Caco-2 (cell line): ENCODE measurements around the gene IP6K1. TPM values are rescaled to one million over a fixed set of nuclear protein-coding genes. Genes with fewer than 3 reads are reported as not detected.

Experiments
- BruUV-seq: library from RNA; stranded (reverse); fragments of 400-500 nt; replicated peaks from 2 replicates; lab custom pipeline; 2021; lab: Mats Ljungman, UMichigan
- CTCF ChIA-PET: fragments of 300-600 bp; sonication (Branson Sonifier 250); formaldehyde crosslinking; loops from one replicate; lab custom pipeline; 2022; ENCODE audit warnings: antibody characterized with exemption; lab: Charles Lee
- POLR2A ChIA-PET: fragments of 300-600 bp; sonication (Branson Sonifier 250); formaldehyde crosslinking; loops from one replicate; lab custom pipeline; 2022; ENCODE audit warnings: antibody characterized with exemption; lab: Charles Lee
- DNase-seq, 2 experiments: peaks; one replicate each; pipeline versions ENCODE4 v3.0.0 to v3.0.0-alpha.2; 2020 to 2022
- H3K27me3 ChIP-seq: replicated peaks from 2 replicates; pipeline ENCODE4 v1.6.0; 2011; ENCODE audit warnings: low read length; ENCODE audit not compliant: control insufficient read depth, insufficient read depth
- H3K36me3 ChIP-seq: 2 replicates; pipeline ENCODE4 v1.5.1; 2011; ENCODE audit warnings: low read length; ENCODE audit not compliant: control insufficient read depth, insufficient read depth
- H3K4me1 ChIP-seq: fragments of 250-450 bp; sonication (Bioruptor Pico); 2 replicates; pipeline ENCODE4 v1.5.1; 2020; ENCODE audit warnings: mild to moderate bottlenecking
- H3K4me3 ChIP-seq: 2 replicates; pipeline ENCODE4 v1.5.1; 2011; ENCODE audit warnings: low read depth, mild to moderate bottlenecking, control low read depth, low read length
- H3K9me3 ChIP-seq: fragments of 250-450 bp; sonication (Bioruptor Pico); 2 replicates; pipeline ENCODE4 v1.5.1; 2020; ENCODE audit warnings: mild to moderate bottlenecking, moderate library complexity
- H3K27ac Mint-ChIP-seq: one replicate; pipeline ENCODE4 v1.8.0; 2022; ENCODE audit warnings: mixed read lengths; ENCODE audit not compliant: unreplicated experiment
- H3K27me3 Mint-ChIP-seq: one replicate; pipeline ENCODE4 v1.8.0; 2022; ENCODE audit warnings: mixed read lengths; ENCODE audit not compliant: insufficient read depth, unreplicated experiment
- H3K36me3 Mint-ChIP-seq: one replicate; pipeline ENCODE4 v1.8.0; 2022; ENCODE audit warnings: mild to moderate bottlenecking, mixed read lengths; ENCODE audit not compliant: insufficient read depth, unreplicated experiment
- H3K4me1 Mint-ChIP-seq: one replicate; pipeline ENCODE4 v1.8.0; 2022; ENCODE audit warnings: low read depth, mixed read lengths; ENCODE audit not compliant: unreplicated experiment
- H3K4me3 Mint-ChIP-seq: one replicate; pipeline ENCODE4 v1.8.0; 2022; ENCODE audit warnings: mild to moderate bottlenecking, moderate library complexity, mixed read lengths; ENCODE audit not compliant: unreplicated experiment
- H3K9me3 Mint-ChIP-seq: one replicate; pipeline ENCODE4 v1.8.0; 2022; ENCODE audit warnings: mixed read lengths; ENCODE audit not compliant: unreplicated experiment
- CTCF ChIP-seq, 2 experiments: fragments of 200-600 bp in 1 of 2; IDR thresholded peaks; 1 replicate in 1 of 2; 2 replicates in 1 of 2; pipeline versions ENCODE4 v1.5.1 to v1.8.0; 2011 to 2022; ENCODE audit warnings: antibody characterized with exemption in 1 of 2, control low read depth in 1 of 2, inconsistent platforms in 1 of 2, low read depth in 1 of 2, low read length in 1 of 2, mild to moderate bottlenecking in 1 of 2, moderate library complexity in 1 of 2; ENCODE audit not compliant: insufficient read depth in 1 of 2, severe bottlenecking in 1 of 2, unreplicated experiment in 1 of 2
- intact Hi-C: fragments of 100-400 bp; cut with micrococcal nuclease; formaldehyde crosslinking; loops from one replicate; pipeline ENCODE4 v1.10.0; 2022; ENCODE audit not compliant: unreplicated experiment
- total RNA-seq: library from RNA; stranded (reverse); gene quantifications from 2 replicates; pipeline ENCODE4 v1.2.3, GENCODE V29; 2022

Gene IP6K1
- total RNA-seq, 1 experiment from 2014 or later = 35.5 TPM

DNA sequence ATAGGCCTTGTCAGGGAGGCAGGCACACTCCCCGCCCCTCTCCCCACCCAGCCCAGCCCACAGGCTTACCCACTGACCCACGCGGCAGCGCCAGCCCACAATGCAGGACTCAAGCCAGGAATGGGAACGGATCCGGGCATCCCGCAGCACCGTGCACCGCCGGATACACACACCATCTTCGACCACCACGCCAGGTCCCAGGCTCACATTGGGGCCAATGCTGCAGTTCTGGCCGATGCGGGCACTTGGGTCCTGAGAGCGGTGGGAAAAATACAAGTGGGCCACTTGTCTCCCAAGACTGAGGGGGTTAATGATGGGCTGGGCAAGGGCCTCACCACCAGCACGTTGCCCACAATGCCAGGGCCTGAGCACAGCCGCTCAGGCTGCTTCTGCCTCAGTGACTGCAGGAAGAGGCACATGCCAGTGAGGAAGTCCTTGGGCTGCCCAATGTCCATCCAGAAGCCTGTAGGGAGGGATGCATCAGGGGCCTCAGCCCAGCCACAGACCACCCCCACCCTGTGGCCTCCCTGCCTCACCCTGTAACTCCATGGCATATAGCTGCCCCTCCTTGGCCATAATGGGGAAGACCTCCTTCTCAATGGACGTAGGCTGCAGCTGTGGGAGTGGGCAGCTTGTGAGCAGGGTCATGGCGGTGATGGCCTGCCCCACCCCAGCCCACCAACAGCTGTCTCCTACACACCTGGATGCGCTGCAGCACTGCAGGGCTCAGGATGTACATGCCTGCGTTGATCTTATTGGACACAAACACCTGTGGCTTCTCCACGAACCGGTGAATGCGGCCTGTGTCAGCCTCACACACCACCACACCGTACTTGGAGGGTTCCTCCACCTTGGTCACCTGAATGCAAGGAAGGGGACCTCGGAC lies 64.2 kb downstream of the IP6K1 start:
- H3K4me3 ChIP-seq = no peak overlapping the region
- Mint-ChIP-seq H3K4me3 (peak overlapping the region; percentile 79), H3K27ac (peak overlapping the region; percentile 92), H3K36me3 (peaks cover 73% of the 10 kb centered on the region), H3K9me3 (no peaks in the 10 kb centered on the region), H3K27me3 (no peaks in the 10 kb centered on the region), H3K4me1 (peaks cover 7% of the 10 kb centered on the region)
- POLR2A ChIA-PET = no interaction called here
- intact Hi-C loops = loop anchor here (5.0 kb wide), 1 partner anchor 65 kb away; the partner anchor contains the start of gene IP6K1
- CTCF ChIA-PET = interaction anchor here (0.9 to 1.8 kb wide), 3 partner anchors 81 to 182 kb away, joined by 3 to 4 read pairs (median 4); partner anchors contain the start of gene INKA1
- H3K36me3 ChIP-seq = peaks cover 4% of the 10 kb centered on the region
- no peak for DNase-seq
- peaks cover 9% of the 10 kb centered on the region for H3K4me1 ChIP-seq
- H3K27me3 ChIP-seq = no peaks in the 10 kb centered on the region
- no peaks in the 10 kb centered on the region for H3K9me3 ChIP-seq
- no TSS peak for BruUV-seq
- TF ChIP-seq CTCF (IDR thresholded peaks at IDR 0.05; ENCODE audit: insufficient read depth in 1 of 2, low read depth in 1 of 2, low read length in 1 of 2, severe bottlenecking in 1 of 2, unreplicated experiment in 1 of 2) = no peak

DNA sequence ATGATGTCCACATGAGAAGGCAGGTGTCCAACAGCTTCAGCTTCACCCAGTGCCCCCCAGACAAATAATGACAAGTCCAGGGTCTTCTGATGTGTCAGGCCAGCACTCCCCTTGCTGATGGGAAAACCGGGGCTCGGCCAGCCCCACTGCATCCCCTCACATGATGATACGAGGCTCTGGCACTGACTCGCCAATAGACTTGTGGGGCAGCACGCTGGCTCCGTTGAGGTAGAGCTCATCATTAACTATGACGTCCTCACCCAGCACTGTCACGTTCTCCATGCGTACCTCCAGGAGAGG lies 64.8 kb downstream of the IP6K1 start:
- CTCF ChIA-PET = no interaction called here
- peaks cover 7% of the 10 kb centered on the region for H3K4me1 Mint-ChIP-seq
- BruUV-seq = no TSS peak
- H3K4me1 ChIP-seq = peaks cover 9% of the 10 kb centered on the region
- H3K27ac Mint-ChIP-seq = no peak overlapping the region
- intact Hi-C loops = loop anchor here (5.0 kb wide), 1 partner anchor 66 kb away; the partner anchor contains the start of gene IP6K1
- H3K4me3 Mint-ChIP-seq = peak overlapping the region; percentile 45
- DNase-seq = peak in 1 of 2 experiments; percentile 32
- no peaks in the 10 kb centered on the region for H3K27me3 ChIP-seq
- peaks cover 3% of the 10 kb centered on the region for H3K36me3 ChIP-seq
- no peak for TF ChIP-seq CTCF (IDR thresholded peaks at IDR 0.05; ENCODE audit: insufficient read depth in 1 of 2, low read depth in 1 of 2, low read length in 1 of 2, severe bottlenecking in 1 of 2, unreplicated experiment in 1 of 2)
- H3K9me3 ChIP-seq = no peaks in the 10 kb centered on the region
- H3K4me3 ChIP-seq = no peak overlapping the region
- H3K27me3 Mint-ChIP-seq = no peaks in the 10 kb centered on the region
- no peaks in the 10 kb centered on the region for H3K9me3 Mint-ChIP-seq
- POLR2A ChIA-PET = no interaction called here
- H3K36me3 Mint-ChIP-seq = peaks cover 68% of the 10 kb centered on the region

DNA sequence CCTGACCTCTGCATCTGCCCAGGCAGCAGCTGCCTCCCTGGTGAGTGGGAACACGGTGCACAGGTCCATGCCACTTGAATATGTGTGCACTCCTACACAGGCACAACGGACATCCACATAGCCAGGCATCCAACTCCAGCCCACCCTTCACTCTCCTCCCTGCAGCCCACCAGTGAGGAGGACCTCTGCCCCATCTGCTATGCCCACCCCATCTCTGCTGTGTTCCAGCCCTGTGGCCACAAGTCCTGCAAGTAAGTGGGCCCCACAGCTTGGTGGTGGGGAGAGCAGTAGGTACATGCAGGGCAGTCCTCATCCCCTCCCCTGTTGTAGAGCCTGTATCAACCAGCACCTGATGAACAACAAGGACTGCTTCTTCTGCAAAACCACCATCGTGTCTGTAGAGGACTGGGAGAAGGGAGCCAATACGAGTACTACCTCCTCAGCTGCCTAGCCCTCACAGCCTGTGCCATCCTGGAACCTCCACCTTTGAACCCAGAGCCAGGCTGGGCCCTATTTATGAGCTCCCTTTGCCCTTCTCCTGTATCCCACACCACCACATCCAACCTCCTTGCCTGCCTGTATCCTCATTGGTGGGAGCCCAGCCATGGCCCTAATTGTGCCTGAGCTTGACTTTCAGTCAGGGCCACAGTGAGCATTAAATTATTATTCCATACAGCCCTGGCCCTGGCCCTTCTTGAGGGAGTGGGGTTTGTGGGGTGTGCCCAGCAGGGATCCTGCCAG lies 65.3 kb downstream of the IP6K1 start:
- no peak for TF ChIP-seq CTCF (IDR thresholded peaks at IDR 0.05; ENCODE audit: insufficient read depth in 1 of 2, low read depth in 1 of 2, low read length in 1 of 2, severe bottlenecking in 1 of 2, unreplicated experiment in 1 of 2)
- Histone ChIP-seq H3K27me3 (no peaks in the 10 kb centered on the region), H3K4me3 (no peak overlapping the region), H3K4me1 (peaks cover 9% of the 10 kb centered on the region), H3K9me3 (no peaks in the 10 kb centered on the region), H3K36me3 (peaks cover 1% of the 10 kb centered on the region; the same call in 1 of the 2 replicates)
- Mint-ChIP-seq H3K4me1 (peaks cover 7% of the 10 kb centered on the region), H3K27me3 (no peaks in the 10 kb centered on the region), H3K4me3 (peak overlapping the region; percentile 45), H3K36me3 (peaks cover 72% of the 10 kb centered on the region), H3K9me3 (no peaks in the 10 kb centered on the region), H3K27ac (no peak overlapping the region)
- peak in 1 of 2 experiments; percentile 30 for DNase-seq
- BruUV-seq = no TSS peak
- intact Hi-C loops = loop anchor here (5.0 kb wide), 1 partner anchor 66 kb away; the partner anchor contains the start of gene IP6K1
- CTCF ChIA-PET = interaction anchor here (0.5 kb wide), 2 partner anchors 473 to 600 kb away, joined by 3 to 4 read pairs; no protein-coding TSS in a partner anchor
- POLR2A ChIA-PET = no interaction called here
